Measurements from ENCODE around the gene IKZF4.

DNA sequence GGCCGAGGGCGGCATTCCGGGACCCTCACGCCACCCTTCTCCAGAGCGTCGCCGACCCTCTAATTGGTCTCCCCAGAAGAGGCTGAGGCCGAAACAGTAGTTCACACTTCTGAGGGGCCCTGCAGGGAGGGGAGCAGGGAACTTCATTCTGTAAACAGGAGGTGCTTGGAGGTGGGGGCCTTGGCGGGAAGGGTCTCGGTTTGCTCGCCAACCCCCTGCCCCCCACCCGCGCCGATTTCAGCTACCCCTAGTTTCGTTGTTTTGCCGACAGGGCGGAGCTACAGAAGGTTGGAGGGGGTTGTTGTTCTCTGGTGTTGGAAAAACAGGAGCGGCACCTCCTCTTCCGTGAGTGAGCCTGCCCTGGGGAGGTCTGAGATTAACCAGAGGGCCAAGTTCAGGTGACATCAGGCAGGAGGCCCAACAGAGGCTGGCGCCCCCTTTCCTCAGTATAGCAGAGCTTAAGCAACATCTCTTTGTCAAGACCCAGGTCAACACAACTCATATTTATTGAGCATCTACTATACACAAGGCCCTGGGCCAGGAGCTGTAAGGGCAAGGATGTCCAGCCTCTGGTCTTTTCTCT, 59.8 kb downstream of the IKZF4 start:
- TF ChIP-seq CTCF (IDR thresholded peaks at IDR 0.05) (no peak), EZH2 (IDR thresholded peaks at IDR 0.05; ENCODE audit: borderline replicate concordance, insufficient read depth, low read depth, low read length, poor library complexity, severe bottlenecking) (no peak)
